Neural progenitor cell (in vitro differentiated cells): ENCODE results near the gene FAM83E.

Experiments
- CTCF ChIP-seq: fragments of 200-600 bp; sonication (generic); IDR thresholded peaks from 2 replicates; pipeline ENCODE4 v1.5.1; 2017; ENCODE audit warnings: antibody characterized with exemption, mild to moderate bottlenecking
- EZH2 ChIP-seq: fragments of 200-600 bp; sonication (generic); IDR thresholded peaks from 2 replicates; pipeline ENCODE4 v1.6.1; 2017; ENCODE audit warnings: antibody characterized with exemption, mild to moderate bottlenecking, moderate library complexity

- TF ChIP-seq CTCF (no peak), EZH2 (no peak)
Observed at GRCh38 chr19:48637449-48637947, 22.6 kb upstream of the FAM83E start.
